GM19043 (cell line): ENCODE data around the gene HOXD11.

ENCODE experiments used
- ATAC-seq: cut with Tn5 transposase; IDR thresholded peaks from one replicate; pipeline ENCODE4 v1.9.1; 2021; ENCODE audit warnings: low read depth; ENCODE audit not compliant: unreplicated experiment

HOXD11 gene

GRCh38 chr2:176092270-176093144 is 14.6 kb upstream of the HOXD11 start, which contains the start of gene HOXD13:
TSS of gene HOXD13 (plus strand) at chr2:176092721. CDS start at chr2:176092891, 170 bp downstream.
- ATAC-seq = no peak

DNA sequence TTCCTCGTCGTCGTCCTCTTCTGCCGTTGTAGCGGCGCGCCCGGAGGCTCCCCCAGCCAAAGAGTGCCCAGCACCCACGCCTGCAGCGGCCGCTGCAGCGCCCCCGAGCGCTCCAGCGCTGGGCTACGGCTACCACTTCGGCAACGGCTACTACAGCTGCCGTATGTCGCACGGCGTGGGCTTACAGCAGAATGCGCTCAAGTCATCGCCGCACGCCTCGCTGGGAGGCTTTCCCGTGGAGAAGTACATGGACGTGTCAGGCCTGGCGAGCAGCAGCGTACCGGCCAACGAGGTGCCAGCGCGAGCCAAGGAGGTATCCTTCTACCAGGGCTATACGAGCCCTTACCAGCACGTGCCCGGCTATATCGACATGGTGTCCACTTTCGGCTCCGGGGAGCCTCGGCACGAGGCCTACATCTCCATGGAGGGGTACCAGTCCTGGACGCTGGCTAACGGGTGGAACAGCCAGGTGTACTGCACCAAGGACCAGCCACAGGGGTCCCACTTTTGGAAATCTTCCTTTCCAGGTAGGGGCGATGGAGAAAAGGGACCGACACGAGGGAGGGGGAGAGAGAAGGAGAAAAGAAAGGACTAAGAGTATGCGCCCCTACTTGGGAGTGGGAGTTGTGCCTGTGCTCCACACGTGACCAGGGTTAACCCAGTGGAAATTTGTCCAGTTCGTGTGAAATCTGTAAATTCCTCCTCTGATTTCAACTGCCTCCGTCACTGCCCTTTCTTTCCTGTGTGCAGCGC is 13.8 kb upstream of the HOXD11 start:
- no peak for ATAC-seq

DNA sequence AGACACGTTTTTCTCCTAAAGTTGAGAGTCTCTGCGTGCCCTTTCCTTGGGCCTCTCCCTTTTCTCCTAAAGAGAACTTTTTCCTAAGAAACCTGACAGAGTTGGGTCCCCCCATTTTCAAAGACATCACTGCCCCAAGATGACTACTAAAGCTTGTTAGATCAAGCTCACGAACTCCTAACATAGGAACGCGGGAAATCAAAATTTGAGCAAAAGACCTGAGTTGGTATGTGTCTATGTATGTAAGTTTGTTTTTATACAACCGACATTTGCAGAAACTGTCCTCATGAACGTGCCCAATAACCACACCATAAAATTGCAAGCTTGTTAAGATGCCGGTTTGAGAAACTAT is 13.2 kb upstream of the HOXD11 start:
- no peak for ATAC-seq

DNA sequence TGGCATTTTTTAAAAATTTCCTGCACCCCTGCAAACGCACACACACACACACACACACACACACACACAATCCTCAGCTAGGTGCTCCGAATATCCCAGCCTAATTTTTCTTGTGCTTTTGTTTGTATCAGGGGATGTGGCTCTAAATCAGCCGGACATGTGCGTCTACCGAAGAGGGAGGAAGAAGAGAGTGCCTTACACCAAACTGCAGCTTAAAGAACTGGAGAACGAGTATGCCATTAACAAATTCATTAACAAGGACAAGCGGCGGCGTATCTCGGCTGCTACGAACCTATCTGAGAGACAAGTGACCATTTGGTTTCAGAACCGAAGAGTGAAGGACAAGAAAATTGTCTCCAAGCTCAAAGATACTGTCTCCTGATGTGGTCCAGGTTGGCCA is 12.7 kb upstream of the HOXD11 start:
- no peak for ATAC-seq

GRCh38 chr2:176095421-176095820 is 11.7 kb upstream of the HOXD11 start:
- no peak for ATAC-seq

DNA sequence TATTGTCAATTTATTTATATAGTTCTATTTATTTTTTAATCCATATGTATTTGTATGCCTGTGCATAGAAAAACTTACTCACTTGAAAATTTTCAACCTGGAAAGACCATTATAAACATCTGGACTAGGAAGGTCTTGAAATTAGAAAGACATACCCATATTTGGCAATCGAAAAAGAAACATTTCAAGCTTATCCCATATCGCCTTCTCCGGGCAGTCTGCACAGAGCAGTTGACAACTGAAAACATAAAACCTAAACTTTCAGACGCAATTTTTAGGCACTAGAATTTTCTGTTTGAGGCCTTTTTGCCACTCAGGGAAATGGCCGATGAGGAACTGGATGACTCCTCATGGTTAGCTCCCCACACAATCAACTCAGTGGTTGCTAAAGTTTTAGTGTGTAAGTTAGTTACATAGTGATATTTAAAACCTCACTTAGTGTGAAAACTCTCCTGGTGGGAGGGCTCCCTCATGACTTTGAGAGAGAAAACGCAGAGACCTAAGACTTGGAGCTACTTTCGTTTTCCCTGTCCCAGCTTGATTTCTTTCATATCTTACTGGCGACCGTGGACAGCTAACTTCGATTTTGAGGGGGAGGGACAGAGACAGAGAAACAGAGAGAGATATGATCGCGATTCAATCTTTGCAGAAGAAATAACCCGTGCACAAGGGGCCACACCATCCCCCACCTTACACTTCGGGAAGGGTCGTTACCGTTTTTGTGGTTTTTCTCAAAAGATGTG is 10.7 kb upstream of the HOXD11 start:
- ATAC-seq = no peak

GRCh38 chr2:176096986-176097819 is 9.9 kb upstream of the HOXD11 start:
- no peak for ATAC-seq

DNA sequence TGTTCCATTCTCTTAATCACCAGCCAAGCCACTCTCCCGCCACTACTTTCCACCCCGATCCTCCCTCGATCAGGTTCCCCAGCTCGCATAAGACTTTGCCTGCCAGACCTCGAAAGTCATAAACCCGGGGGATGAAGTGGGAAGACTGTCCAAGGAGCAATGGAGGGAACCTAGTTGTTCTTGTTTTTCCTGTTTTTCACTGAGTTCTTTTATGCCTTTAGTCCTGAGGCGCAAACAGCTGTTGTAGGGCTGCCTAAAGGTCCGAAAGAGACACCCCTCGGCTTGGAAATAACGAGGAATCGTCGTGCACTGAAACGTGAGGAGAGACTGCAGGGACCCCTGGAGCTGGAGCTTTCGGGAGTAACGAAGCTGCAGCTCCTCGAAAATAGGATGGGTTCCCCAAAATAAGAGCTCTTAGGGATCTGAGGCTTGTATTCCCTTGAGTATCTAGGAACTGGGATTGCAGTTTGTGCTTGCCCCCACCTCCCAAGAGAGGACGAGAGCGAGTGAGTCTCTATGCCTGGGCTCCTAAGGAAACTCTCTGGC is 9.2 kb upstream of the HOXD11 start:
- no peak for ATAC-seq

DNA sequence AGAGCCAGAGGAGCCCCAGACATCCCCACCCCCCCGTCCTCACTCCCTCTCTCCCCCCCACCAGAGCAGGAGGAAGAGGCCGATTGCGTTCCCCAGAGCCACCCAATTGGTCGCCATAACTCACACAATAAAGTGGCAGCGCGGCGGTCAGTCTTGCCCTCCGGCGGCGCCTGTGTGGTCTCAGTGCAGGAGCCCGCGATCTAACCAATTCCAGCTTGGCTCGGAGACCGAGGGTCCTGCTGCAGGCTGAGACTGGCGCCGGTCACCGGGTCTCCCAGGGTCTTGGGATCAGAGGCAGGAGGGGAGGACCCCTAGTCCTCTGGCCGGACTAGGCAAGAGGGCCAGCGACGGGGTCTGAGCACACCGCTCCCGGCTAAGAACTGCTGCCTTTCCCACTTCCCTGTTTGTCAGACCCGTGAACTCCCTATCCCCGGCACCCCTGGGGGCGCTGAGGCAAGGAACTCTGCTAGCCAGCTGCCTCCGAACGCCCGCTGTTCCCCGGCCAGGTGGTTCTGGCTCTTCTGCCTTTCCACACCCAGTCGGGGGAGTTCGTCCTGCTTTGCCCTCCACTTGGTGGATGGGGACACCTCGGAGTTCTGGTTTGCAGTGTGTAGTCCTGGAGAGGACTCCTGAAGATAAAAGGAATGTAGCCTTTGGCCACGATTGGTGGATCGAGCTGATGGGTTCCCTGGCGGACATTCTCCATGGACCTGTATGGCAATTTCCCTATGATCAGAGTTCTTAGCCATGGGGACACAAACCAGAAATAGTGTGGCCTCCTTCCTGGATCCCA is 8.5 kb upstream of the HOXD11 start:
- ATAC-seq = no peak

DNA sequence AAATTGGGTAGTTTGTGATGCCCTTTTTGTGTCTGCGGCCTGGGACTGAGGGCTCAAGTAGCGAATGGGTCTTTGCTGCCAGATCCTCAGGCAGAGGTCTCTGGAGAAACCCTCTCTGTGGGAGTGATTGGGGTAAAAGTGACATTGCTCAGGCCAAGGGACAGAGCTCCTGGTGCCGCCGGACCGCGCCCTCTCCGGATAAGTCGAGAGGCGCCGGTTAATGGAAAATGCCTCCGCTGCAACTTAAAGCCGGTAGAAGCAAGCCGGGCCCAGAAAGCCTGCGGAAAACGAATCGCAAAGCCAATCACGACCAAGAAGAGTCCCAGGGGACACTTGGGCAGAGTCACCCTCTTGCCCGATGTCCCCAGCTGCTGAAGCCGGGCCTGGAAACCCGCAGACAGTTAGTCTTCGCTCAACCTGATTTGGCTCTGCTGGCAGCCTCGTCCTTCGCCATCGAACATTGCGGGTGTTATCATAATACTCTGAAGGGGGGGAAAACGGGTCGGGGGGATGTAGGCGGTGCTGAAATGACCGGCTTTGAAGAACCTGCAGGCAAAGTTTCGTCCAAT is 7.8 kb upstream of the HOXD11 start:
- no peak for ATAC-seq

GRCh38 chr2:176099728-176100546 is 7.1 kb upstream of the HOXD11 start, which contains the start of gene HOXD12:
TSS of gene HOXD12 (plus strand) at chr2:176099795. CDS start at chr2:176099802, 7 bp downstream.
- ATAC-seq = no peak

DNA sequence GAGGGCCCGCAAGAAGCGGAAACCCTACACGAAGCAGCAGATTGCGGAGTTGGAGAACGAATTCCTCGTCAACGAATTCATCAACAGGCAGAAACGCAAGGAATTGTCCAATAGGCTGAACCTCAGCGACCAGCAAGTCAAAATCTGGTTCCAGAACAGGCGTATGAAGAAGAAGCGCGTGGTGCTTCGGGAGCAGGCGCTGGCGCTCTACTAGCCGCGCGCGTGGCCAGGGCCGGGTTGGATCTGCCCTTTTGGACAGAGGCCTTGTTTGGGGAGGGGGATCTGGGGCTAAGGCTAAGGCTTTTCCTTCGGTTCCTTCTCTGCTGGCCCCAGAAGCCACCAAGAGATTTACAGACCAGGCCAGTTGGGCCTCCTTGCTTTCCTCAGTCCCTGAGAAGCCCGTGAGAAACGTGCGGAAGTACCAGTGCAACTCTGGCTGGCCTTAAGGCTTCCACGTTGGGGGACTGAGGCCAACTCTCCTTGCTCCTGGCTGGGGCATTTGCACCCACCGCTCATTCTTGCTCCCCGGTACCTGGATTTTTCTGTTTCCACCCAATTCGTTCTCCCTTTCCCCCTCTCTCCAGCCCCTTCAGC is 6.4 kb upstream of the HOXD11 start:
- no peak for ATAC-seq

DNA sequence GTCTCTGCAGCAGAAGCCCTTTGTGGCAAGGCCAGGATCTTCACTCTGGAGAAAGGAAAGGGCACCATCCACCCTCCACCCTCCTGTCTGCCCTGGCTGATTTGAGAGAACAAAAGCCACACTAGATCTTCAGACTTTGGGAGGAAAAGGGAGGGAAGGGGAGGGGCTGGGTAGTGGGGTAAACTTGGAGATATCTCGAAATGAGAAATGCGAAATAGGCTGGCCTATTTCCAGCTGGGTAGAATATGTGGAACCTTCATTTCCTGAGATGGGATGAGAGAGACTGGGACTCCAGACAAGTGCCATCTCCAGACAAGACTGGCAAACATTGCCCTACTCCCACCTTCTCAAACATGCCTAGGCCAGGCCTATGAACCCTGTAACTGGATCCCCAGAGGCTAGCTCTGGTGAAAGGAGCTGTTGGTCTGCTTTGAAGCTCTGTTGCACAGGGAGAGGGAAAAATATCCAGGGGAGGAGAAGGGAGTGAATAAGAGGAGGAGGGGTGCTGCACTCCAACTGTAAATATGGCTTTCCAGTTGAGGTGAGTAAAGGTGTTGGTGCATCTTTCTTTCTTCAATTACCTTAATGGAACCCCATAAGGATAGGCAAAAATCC is 5.8 kb upstream of the HOXD11 start:
- ATAC-seq = no peak

GRCh38 chr2:176101842-176102241 is 5.2 kb upstream of the HOXD11 start:
- ATAC-seq = no peak

DNA sequence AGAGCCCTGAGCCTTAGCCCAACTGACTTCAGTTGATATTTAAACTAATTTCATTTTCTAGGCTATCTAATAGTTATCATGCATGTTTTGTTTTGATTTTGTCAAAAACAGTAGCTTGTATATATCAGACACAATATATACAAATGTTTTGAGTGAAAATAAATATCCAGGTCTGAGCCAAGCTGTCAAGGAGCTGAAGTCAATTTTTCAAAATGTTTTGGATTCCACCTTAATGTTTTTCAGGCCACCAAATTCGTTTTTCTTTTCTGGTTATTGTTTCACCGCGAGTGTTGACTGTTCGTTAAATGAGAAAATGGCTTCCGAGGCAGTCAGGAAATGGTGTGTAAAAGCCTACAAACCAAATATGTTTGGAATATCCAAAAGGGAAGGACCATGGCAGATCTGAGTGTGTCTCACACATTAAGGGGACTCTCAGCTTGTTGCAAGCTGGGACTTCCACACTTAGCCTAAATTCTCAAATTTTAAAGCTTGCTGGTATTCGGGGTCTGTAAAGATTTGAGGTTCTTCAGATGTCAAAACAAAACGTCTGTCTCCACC is 4.7 kb upstream of the HOXD11 start:
- ATAC-seq = no peak

GRCh38 chr2:176103194-176103593 is 3.9 kb upstream of the HOXD11 start:
- no peak for ATAC-seq
